H9 (cell line): ENCODE data around the gene HOXA9. TPM values are rescaled to one million over a fixed set of nuclear protein-coding genes. Genes with fewer than 3 reads are reported as not detected.

Experiments used
- DNase-seq: peaks from one replicate; pipeline ENCODE4 v3.0.0-alpha.2; 2017
- H2AFZ ChIP-seq: one replicate; pipeline ENCODE4 v1.6.1; 2013; ENCODE audit warnings: mild to moderate bottlenecking, low read length, control low read depth, moderate library complexity
- H2AK5ac ChIP-seq: 2 replicates; pipeline ENCODE4 v1.6.1; 2013; ENCODE audit warnings: low read length, control low read depth, mixed read lengths; ENCODE audit not compliant: insufficient read length
- H2BK120ac ChIP-seq: one replicate; pipeline ENCODE4 v1.6.1; 2013; ENCODE audit warnings: low read depth, mild to moderate bottlenecking, low read length, control low read depth, inconsistent platforms; ENCODE audit not compliant: poor library complexity, severe bottlenecking
- H2BK12ac ChIP-seq: 2 replicates; pipeline ENCODE4 v1.6.1; 2013; ENCODE audit warnings: low read length, control low read depth, mixed read lengths, low read depth; ENCODE audit not compliant: insufficient read length
- H2BK15ac ChIP-seq: 2 replicates; pipeline ENCODE4 v1.6.1; 2013; ENCODE audit warnings: low read depth, low read length, control low read depth
- H2BK20ac ChIP-seq: one replicate; pipeline ENCODE4 v1.6.1; 2013; ENCODE audit warnings: low read depth, mild to moderate bottlenecking, low read length, control low read depth, inconsistent platforms; ENCODE audit not compliant: poor library complexity, severe bottlenecking
- H2BK5ac ChIP-seq: 2 replicates; pipeline ENCODE4 v1.6.1; 2013; ENCODE audit warnings: low read length, control low read depth, mixed read lengths; ENCODE audit not compliant: insufficient read length
- H3K14ac ChIP-seq: 2 replicates; pipeline ENCODE4 v1.6.1; 2013; ENCODE audit warnings: low read length, control low read depth; ENCODE audit not compliant: insufficient read depth
- H3K18ac ChIP-seq: 2 replicates; pipeline ENCODE4 v1.6.1; 2013; ENCODE audit warnings: low read depth, mild to moderate bottlenecking, mixed read lengths, low read length, control low read depth; ENCODE audit not compliant: insufficient read length
- H3K23ac ChIP-seq: 2 replicates; pipeline ENCODE4 v1.6.1; 2013; ENCODE audit warnings: low read length, control low read depth, mixed read lengths, low read depth; ENCODE audit not compliant: insufficient read length
- H3K23me2 ChIP-seq: 2 replicates; pipeline ENCODE4 v1.6.1; 2013; ENCODE audit warnings: low read depth, mild to moderate bottlenecking, mixed read lengths, low read length, control low read depth; ENCODE audit not compliant: insufficient read length, poor library complexity, severe bottlenecking
- H3K27ac ChIP-seq: 2 replicates; pipeline ENCODE4 v1.5.1; 2013; ENCODE audit warnings: low read length, control low read depth, mixed read lengths, low read depth; ENCODE audit not compliant: insufficient read length
- H3K27me3 ChIP-seq: 2 replicates; pipeline ENCODE4 v1.6.1; 2013; ENCODE audit warnings: low read length, control low read depth, inconsistent platforms; ENCODE audit not compliant: insufficient read depth
- H3K4ac ChIP-seq: 2 replicates; pipeline ENCODE4 v1.6.1; 2013; ENCODE audit warnings: low read depth, mild to moderate bottlenecking, control low read depth, inconsistent platforms, low read length, moderate library complexity
- H3K4me1 ChIP-seq: 2 replicates; pipeline ENCODE4 v1.6.1; 2013; ENCODE audit warnings: low read length, control low read depth, inconsistent platforms; ENCODE audit not compliant: insufficient read depth
- H3K4me2 ChIP-seq: 2 replicates; pipeline ENCODE4 v1.6.1; 2013; ENCODE audit warnings: low read length, control low read depth, mixed read lengths; ENCODE audit not compliant: insufficient read length, insufficient read depth
- H3K56ac ChIP-seq: 2 replicates; pipeline ENCODE4 v1.6.1; 2013; ENCODE audit warnings: low read depth, mild to moderate bottlenecking, mixed read lengths, low read length, control low read depth; ENCODE audit not compliant: insufficient read length
- H3K79me1 ChIP-seq: 2 replicates; pipeline ENCODE4 v1.6.1; 2013; ENCODE audit warnings: low read depth, mild to moderate bottlenecking, moderate library complexity, low read length, control low read depth, inconsistent platforms; ENCODE audit not compliant: insufficient read depth, poor library complexity, severe bottlenecking
- H3K79me2 ChIP-seq: 2 replicates; pipeline ENCODE4 v1.6.1; 2013; ENCODE audit warnings: low read length, control low read depth, inconsistent platforms; ENCODE audit not compliant: insufficient read depth
- H3K9ac ChIP-seq: 2 replicates; pipeline ENCODE4 v1.6.1; 2013; ENCODE audit warnings: low read length, control low read depth, mixed read lengths; ENCODE audit not compliant: insufficient read length; ENCODE audit errors: extremely low read depth
- H3K9me3 ChIP-seq: one replicate; pipeline ENCODE4 v1.6.1; 2013; ENCODE audit warnings: low read depth, low read length, inconsistent platforms; ENCODE audit not compliant: control insufficient read depth
- H3T11ph ChIP-seq: one replicate; pipeline ENCODE4 v1.6.1; 2013; ENCODE audit warnings: mild to moderate bottlenecking, low read length, control low read depth, inconsistent platforms
- H4K20me1 ChIP-seq: one replicate; pipeline ENCODE4 v1.6.1; 2013; ENCODE audit not compliant: control insufficient read depth, insufficient read length, insufficient read depth
- H4K5ac ChIP-seq: 2 replicates; pipeline ENCODE4 v1.6.1; 2013; ENCODE audit warnings: low read depth, mild to moderate bottlenecking, mixed read lengths, low read length, control low read depth; ENCODE audit not compliant: insufficient read length
- H4K8ac ChIP-seq: replicated peaks from 2 replicates; pipeline ENCODE4 v1.6.1; 2013; ENCODE audit warnings: low read length, control low read depth, mixed read lengths, low read depth; ENCODE audit not compliant: insufficient read length
- H4K91ac ChIP-seq: 2 replicates; pipeline ENCODE4 v1.6.1; 2013; ENCODE audit warnings: low read depth, mild to moderate bottlenecking, moderate library complexity, mixed read lengths, low read length, control low read depth; ENCODE audit not compliant: insufficient read length
- H3K27ac Mint-ChIP-seq, 3 experiments: 2 replicates in 2 of 3; 3 replicates in 1 of 3; pipeline ENCODE4 v1.8.0; 2020 to 2021; ENCODE audit warnings: mixed read lengths in 3 of 3, mild to moderate bottlenecking in 1 of 3, moderate library complexity in 1 of 3
- H3K27me3 Mint-ChIP-seq: 2 replicates; pipeline ENCODE4 v1.8.0; 2021; ENCODE audit warnings: low read depth, mild to moderate bottlenecking, moderate library complexity, mixed read lengths
- H3K36me3 Mint-ChIP-seq, 3 experiments: 2 replicates in 2 of 3; 3 replicates in 1 of 3; pipeline ENCODE4 v1.8.0; 2020 to 2021; ENCODE audit warnings: low read depth in 3 of 3, mixed read lengths in 3 of 3; ENCODE audit not compliant: insufficient read depth in 1 of 3
- H3K4me1 Mint-ChIP-seq, 2 experiments: 2 replicates each; pipeline ENCODE4 v1.8.0; 2020; ENCODE audit warnings: mixed read lengths in 2 of 2
- H3K4me3 Mint-ChIP-seq, 2 experiments: 2 replicates in 1 of 2; 3 replicates in 1 of 2; pipeline ENCODE4 v1.8.0; 2020 to 2021; ENCODE audit warnings: mild to moderate bottlenecking in 2 of 2, mixed read lengths in 2 of 2, moderate library complexity in 1 of 2
- H3K9me3 Mint-ChIP-seq, 2 experiments: 2 replicates in 1 of 2; 3 replicates in 1 of 2; pipeline ENCODE4 v1.8.0; 2020; ENCODE audit warnings: mild to moderate bottlenecking in 2 of 2, mixed read lengths in 2 of 2, moderate library complexity in 1 of 2
- WGBS: extraction: QIAGEN DNeasy Blood & Tissue Kit; methylation state at CpG from one replicate; pipeline ENCODE4 v1.1.7; 2013; ENCODE audit warnings: missing lambda C conversion rate, low lambda C conversion rate, mixed read lengths; ENCODE audit not compliant: insufficient read length; ENCODE audit errors: extremely low coverage; 5-methylcytosine and 5-hydroxymethylcytosine counted together
- total RNA-seq: library from RNA; stranded (reverse); gene quantifications from 2 replicates; pipeline ENCODE4 v1.2.1, GENCODE V29; 2021
- TF ChIP-seq, protein P1 (sequence below): fragments of 200-600 bp; sonication (generic); conservative IDR thresholded peaks from 3 replicates; pipeline ENCODE4 v1.8.0; 2021; ENCODE audit warnings: antibody characterized with exemption, mild to moderate bottlenecking

HOXA9 gene
- total RNA-seq, 1 experiment from 2014 or later, result not detected

DNA sequence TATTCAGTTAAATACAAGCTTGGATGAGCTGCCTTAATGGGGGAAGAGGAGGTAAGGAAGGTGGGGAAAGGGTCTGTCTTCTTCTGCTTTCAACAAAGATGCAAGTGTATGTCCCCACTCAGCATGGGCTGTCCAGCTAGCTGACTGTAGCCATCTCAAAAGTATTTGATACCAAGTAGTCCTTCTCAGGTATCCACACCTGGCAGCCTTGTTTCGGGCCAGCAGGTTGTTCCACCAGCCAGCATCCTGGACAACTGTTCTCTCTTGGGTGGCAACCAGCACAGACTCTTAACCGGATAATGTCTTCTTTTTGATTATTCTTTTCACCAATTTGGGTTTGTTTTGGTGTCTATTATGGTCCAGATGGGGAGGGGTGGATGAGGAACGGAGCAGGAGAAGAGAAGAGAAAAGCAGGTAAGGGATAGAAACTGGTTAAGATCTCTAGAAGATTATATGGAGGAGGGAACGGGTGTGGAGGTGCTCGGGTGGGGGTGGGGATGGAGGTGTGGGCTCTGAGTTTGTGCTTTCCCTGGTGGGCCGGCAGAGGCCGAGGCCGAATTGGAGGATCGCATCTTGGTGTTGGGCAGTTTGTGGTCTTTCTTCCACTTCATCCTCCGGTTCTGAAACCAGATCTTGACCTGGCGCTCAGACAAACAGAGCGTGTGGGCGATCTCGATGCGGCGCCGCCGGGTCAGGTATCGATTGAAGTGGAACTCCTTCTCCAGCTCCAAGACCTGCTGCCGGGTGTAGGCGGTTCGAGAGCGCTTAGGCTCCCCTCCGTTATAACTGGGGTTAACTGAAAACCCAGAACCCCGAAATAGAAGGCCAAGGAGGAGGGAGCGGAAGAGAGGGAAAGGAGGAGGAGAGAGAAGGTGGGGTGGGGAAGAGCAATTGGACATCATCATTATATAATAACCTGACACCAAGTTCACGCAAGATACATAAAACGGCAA is 36.3 kb downstream of the HOXA9 start:
- no peak overlapping the region for H2BK5ac ChIP-seq
- no peak overlapping the region for H3K9ac ChIP-seq
- no peak overlapping the region for H4K8ac ChIP-seq
- H2BK120ac ChIP-seq, result no peak overlapping the region
- no peak overlapping the region for H3T11ph ChIP-seq
- no peaks in the 10 kb centered on the region for H3K23me2 ChIP-seq
- Mint-ChIP-seq H3K36me3 (no peaks in the 10 kb centered on the region; a peak in 1 of 7 replicates), H3K9me3 (peaks cover 4 to 11% of the 10 kb centered on the region in 2 experiments; a peak in 3 of 5 replicates), H3K27me3 (peaks cover 97% of the 10 kb centered on the region), H3K27ac (no peak overlapping the region), H3K4me1 (peaks cover 0 to 6% of the 10 kb centered on the region in 2 experiments; a peak in 1 of 4 replicates), H3K4me3 (no peak overlapping the region)
- H3K4ac ChIP-seq, result no peak overlapping the region
- no CpG with 5 or more reads among the region's 28 CpGs for WGBS
- TF ChIP-seq, protein P1, sequence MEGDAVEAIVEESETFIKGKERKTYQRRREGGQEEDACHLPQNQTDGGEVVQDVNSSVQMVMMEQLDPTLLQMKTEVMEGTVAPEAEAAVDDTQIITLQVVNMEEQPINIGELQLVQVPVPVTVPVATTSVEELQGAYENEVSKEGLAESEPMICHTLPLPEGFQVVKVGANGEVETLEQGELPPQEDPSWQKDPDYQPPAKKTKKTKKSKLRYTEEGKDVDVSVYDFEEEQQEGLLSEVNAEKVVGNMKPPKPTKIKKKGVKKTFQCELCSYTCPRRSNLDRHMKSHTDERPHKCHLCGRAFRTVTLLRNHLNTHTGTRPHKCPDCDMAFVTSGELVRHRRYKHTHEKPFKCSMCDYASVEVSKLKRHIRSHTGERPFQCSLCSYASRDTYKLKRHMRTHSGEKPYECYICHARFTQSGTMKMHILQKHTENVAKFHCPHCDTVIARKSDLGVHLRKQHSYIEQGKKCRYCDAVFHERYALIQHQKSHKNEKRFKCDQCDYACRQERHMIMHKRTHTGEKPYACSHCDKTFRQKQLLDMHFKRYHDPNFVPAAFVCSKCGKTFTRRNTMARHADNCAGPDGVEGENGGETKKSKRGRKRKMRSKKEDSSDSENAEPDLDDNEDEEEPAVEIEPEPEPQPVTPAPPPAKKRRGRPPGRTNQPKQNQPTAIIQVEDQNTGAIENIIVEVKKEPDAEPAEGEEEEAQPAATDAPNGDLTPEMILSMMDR, result no peak
- no peak overlapping the region for H2BK20ac ChIP-seq
- H4K5ac ChIP-seq, result no peak overlapping the region
- DNase-seq, result no peak
- no peak overlapping the region for H4K91ac ChIP-seq
- no peak overlapping the region for H3K27ac ChIP-seq
- no peak overlapping the region for H3K23ac ChIP-seq
- no peak overlapping the region for H3K56ac ChIP-seq
- no peaks in the 10 kb centered on the region for H3K79me1 ChIP-seq
- H3K14ac ChIP-seq, result no peak overlapping the region
- H3K9me3 ChIP-seq, result no peaks in the 10 kb centered on the region
- H3K27me3 ChIP-seq, result peaks cover 95% of the 10 kb centered on the region
- H3K4me1 ChIP-seq, result no peaks in the 10 kb centered on the region
- H2AK5ac ChIP-seq, result no peak overlapping the region
- no peak overlapping the region for H2BK12ac ChIP-seq
- peaks cover 3% of the 10 kb centered on the region for H4K20me1 ChIP-seq
- no peak overlapping the region for H2AFZ ChIP-seq
- no peak overlapping the region for H3K18ac ChIP-seq
- no peak overlapping the region for H2BK15ac ChIP-seq
- no peak overlapping the region for H3K4me2 ChIP-seq
- H3K79me2 ChIP-seq, result no peaks in the 10 kb centered on the region
